Activated CD8-positive, alpha-beta memory T cell treated with anti-CD3 and anti-CD28 coated beads, Interleukin-2, amount 50 U/mL, for 1 hour (primary cell): ENCODE data around the gene CMC2.

Experiments
- DNase-seq: peaks from one replicate; pipeline ENCODE4 v3.0.0-alpha.2; 2020; ENCODE audit errors: extremely low read depth

The CMC2 gene

GRCh38 chr16:80974649-80975376 lies 31.9 kb downstream of the CMC2 start:
- no peak for DNase-seq

DNA sequence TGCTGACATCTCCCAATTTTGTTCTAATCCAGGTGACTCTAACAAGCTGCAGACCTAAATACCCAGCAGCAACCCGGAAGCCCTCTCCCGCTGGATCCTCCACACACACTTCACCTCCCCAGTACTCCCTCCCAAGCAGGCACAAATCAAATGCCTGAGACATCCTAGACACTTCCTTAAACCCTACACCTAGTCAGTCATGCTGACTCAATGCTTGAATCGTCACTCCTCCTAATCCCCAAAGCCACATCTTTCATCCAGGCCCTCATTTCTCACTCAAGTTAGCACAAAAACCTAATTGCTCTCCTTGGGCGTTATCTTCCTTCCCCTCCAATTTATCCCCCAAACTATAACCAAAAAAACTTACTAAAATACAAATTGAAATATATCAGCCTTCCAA lies 32.7 kb downstream of the CMC2 start:
- no peak for DNase-seq

DNA sequence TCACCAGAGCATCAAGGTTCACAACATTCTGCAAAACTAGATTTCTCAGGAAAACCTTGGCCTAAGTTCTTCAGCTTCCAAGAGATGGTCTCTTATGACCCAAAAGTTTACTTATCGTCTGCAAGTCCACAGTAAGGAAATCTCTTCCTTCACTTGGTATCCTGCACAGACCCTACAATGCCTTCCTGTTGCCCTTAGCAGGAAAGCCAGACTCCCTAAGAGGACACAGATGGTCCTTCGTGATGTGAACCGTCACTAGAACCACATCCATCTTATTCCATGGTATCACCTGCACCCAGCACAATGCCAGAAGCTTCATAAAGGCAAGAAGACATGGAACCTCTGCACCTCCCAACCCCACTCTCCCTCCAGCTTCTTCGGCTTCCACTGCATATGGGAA lies 34.1 kb downstream of the CMC2 start:
- no peak for DNase-seq

GRCh38 chr16:80971819-80972218 lies 34.9 kb downstream of the CMC2 start:
- no peak for DNase-seq

- DNase-seq, result no peak
These were observed 37.6 kb downstream of the CMC2 start for GRCh38 chr16:80969114-80969484.

DNA sequence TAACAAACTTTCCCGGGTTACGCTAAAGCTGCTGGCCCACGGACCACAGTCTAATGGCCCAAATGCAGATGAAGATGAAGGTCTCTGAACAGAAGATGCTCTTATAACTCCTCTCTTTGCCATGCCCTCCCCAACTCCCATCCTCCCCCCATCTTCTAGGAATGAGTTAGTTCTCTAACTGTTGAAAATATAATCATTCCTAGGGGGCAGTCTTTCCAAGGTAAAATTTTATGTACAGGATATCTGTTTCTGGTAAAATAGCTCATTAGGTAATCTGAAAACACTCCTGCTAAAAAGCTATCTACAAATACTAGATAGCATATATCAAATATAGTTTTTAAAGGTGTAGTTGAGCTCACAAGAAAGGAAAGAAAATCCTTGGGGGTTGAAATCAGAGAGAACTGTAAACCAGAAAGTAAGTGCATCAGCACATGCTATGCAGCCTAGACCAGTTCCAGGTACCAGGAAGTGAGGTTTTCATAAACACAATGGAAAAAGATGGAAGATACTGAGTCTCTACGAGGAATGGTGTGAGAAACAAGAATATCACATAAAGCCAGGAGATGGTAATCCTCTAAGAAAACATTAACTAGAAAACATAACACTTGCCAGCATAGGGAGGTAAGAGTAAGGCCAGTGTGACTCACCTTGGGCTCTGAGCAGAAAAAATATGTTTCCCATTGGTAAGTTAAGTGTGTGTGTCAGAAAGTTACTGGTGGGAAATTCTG lies 38.1 kb downstream of the CMC2 start:
- DNase-seq, result no peak

- no peak for DNase-seq
These were observed 40.1 kb downstream of the CMC2 start for GRCh38 chr16:80966617-80967016.

DNA sequence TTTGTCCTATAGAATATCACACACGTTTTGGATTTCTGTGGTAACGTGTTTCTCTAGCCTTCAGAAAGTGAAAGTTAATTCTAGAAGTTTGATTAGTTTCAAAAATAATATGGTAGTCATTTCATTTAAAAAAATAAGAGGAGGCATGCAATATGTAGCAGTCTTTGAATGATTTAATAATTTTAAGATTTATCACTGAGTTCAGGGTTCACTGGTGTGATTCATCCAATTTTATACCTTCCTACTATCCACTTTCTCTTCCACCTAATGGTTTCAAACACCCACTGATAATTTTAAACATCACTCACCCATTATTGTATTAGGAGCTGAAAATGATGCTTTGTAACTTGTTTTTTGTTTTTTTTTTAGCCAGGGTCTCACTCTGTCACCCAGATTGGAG lies 42.3 kb downstream of the CMC2 start:
- no peak for DNase-seq

DNA sequence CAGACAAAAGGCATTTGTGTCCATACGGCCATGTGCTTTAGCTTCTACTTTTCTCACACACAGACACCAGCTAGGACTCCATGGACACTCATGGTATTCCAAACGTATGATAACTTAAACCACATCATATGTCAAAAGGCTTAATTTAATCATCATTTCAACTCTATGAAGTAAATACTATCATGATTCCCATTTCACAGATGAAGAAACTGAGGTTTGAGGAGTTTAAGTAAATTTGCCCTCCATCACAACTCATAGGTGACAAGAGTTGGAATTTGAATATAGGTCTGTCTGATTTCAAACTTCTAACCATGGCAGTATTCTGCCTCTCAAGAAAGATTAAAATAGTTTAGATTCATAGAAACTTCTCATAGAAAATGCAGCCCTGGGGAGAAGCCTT lies 43.8 kb downstream of the CMC2 start:
- DNase-seq, result no peak

DNA sequence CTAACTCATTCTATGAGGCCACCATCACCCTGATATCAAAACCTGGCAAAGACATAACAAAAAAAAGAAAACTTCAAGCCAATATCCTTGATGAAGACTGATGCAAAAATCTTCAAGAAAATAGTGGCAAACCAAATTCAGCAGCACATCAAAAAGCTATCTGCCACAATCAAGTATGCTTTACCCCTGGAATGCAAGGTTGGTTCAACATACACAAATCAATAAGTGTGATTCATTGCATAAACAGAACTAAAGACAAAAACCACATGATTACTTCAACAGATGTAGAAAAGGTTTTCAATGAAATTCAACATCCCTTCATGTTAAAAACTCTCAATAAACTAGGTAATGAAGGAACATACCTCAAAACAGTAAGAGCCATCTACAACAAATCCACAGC lies 48.4 kb downstream of the CMC2 start:
- no peak for DNase-seq

DNA sequence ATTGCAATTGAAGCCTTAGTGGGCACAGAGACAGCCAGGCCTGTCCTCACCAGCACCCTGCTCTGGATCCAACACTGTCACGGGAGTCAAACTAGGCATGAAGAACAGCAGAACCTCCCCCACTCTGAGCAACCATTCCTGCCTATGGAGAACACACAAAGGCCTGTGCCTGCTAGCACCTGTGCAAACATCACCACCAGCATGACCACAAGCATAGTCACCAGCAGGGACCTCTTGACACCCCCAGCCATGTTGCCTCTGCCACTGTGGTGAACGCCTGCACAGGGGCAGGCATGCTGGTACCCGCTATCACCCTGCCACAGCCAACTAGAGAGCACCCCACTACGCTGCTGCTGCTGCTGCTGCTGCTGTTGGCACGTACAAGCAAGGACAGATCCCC lies 51.7 kb downstream of the CMC2 start:
- DNase-seq, result no peak

DNA sequence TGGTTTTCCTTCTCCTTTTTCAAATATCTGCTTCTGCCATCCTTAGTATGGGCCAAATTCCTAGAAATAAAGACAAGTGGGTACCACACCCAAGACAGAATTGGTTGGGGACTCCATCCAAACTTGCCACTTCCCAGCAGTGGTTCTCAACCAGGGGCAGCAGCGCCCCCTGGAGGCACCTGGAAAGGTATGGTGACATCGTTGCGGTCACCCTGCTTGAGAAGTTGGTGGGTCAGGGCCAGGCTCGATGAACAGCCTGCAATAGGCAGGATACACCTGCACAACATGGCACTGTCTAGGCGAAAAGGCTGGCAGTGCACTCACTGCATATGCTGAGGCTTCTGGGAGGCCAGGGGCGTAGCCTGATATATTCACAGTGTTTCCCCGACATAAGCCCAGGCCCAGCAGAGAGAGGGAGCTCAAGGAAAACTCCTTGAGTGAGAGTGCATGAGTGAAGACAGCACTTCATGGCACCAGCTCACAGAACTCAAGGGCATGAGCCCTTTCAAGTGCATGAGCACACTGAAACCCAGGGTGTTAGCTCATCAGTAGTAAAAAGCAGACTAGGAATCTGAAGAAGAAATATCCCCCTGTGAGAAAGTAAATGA lies 57.7 kb downstream of the CMC2 start:
- no peak for DNase-seq

- no peak for DNase-seq
These were observed 58.7 kb downstream of the CMC2 start for GRCh38 chr16:80947708-80948625.

DNA sequence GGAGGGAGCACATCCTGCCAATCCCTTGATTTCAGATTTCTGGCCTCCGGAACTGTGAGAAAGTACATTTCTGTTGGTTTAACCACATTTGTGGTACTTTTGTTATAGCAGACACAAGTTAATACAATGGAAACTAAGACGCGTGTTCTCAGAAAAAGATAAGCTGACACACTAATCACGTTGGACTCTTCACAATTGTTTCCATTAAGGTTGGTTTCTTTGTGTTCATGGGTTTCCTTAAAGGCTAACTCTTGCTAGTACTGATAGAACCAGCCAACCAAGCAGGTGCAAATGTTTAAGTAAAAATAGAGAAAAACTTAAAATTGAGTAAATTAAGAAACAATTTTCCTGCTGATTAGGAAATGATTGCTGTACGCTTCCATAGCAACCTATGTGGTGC lies 59.4 kb downstream of the CMC2 start:
- no peak for DNase-seq

DNA sequence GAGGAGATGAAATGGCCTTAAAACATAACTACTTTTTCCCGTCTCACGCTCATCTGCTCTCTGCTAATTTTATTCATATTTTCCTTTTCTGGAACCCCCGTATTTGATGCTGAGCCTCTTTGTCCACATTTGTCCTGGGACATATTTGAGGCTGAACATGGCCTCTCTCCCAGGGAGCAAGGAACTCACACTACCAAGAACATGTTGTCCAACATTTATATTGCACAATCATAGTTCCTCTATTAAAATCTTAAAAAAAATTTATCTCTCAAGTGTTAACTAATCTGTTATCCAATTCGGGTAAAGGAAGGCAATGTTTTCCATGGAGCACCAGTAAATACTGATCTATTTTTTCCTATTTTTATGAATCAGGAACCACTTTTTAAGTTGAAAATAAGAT lies 60.2 kb downstream of the CMC2 start:
- DNase-seq, result no peak

GRCh38 chr16:80940069-80940856 lies 66.4 kb downstream of the CMC2 start:
- no peak for DNase-seq

DNA sequence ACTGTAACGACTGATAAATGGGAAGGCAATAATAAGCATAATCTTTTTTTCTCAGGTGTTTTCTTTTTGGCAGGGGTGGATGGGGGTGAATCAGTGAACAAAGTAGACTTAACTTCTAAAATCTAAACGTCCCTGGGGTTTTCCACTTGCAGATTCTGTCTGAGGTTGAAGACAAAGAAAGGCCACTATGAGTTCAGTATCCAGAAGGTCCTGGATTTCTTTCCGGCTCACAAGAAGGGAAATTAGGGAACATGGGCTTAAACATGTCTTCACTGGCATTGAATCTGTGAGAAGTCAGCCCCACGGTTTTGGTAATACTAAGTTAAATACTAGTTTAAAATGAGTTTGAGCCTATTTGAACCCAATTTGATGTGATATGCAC lies 67.8 kb downstream of the CMC2 start:
- DNase-seq, result no peak

DNA sequence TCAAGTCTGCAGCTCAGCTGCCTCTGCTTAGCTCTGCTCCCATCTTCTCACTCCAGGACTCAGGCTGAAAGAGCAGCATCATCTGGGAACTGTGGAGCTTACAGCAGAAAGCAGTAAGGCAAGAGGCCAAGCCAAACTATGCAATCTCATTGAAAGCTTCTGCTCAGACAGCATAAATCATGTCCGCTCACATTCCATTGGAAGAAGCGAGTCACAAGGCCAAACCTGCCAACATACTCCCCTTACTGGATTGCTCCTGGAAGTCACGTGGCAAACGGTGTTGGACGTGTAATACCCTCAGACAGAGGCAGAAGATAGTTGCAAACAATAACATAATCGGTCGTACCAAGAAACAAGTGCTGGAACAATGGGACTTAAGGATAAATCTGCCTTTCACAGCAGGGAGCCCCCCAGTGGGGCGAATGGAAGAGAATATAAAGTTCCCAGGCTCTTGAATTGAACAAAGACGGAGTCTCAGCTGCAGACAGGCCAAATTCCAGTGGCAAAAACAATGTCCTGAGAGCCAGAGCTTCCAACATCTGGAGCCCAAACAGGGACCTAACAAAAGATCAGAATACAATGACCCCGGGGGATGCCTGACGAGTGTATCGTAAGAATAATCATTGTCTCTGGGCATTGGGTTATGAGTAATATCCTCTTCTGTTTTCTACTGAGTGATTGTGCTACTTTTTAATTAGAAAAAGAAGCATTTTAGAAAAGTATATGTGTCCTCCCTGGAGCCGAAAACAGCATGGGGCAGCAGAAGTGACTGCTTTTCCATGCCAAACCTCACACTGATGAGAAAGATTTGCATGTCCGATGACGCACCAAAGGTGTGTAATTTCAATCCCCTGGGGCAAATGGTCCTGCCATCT lies 68.4 kb downstream of the CMC2 start:
- DNase-seq, result no peak

DNA sequence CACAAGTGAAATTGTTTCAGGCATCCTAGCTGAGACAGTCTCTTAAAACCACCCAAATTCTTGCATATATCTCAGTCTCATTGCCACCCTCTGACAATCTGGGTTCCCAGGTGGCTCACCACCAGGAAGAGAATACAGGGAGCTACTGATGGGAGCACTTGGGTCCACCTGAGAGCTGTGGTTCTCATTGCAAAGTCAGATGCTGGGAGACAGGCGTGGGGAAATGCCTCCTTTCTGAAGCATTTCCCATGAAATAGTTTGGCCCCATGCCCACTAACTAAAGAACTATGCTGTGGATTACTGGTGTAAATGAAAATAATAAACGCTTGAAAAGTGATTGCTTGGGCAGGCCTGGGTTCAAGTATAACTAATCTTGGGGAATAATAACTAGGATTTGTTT lies 70.3 kb downstream of the CMC2 start:
- DNase-seq, result no peak

GRCh38 chr16:80935691-80936090 lies 71.0 kb downstream of the CMC2 start:
- no peak for DNase-seq
